Heart right ventricle (tissue), 16 donors: ENCODE data around the gene LYRM2. TPM values are rescaled to one million over a fixed set of nuclear protein-coding genes. Genes with fewer than 3 reads are reported as not detected.

ENCODE experiments used
- ATAC-seq, 8 donors: fragments of 200-7000 bp; cut with Tn5 transposase; one replicate each; pipeline ENCODE4 v1.9.1; 2020; ENCODE audit warnings: mild to moderate bottlenecking in 8 of 8, moderate library complexity in 8 of 8, moderate number of reproducible peaks in 1 of 8
- DNase-seq, 2 donors: peaks; one replicate each; pipeline ENCODE4 v3.0.0-alpha.2; 2020
- H3K27ac ChIP-seq, 10 donors: fragments of 200-600 bp; sonication (generic) in 2 of 10; one replicate each; pipeline versions ENCODE4 v1.5.0 to v1.8.0; 2020 to 2022; ENCODE audit warnings: mild to moderate bottlenecking in 3 of 10
- H3K27me3 ChIP-seq, 7 donors: fragments of 200-600 bp; one replicate each; pipeline ENCODE4 v1.8.0; 2021 to 2022; ENCODE audit warnings: mild to moderate bottlenecking in 2 of 7
- H3K36me3 ChIP-seq, 9 donors: fragments of 200-600 bp; sonication (generic) in 1 of 9; one replicate each; pipeline versions ENCODE4 v1.5.0 to v1.8.0; 2020 to 2022; ENCODE audit warnings: mild to moderate bottlenecking in 2 of 9
- H3K4me1 ChIP-seq, 9 donors: fragments of 200-600 bp; sonication (generic) in 1 of 9; one replicate each; pipeline versions ENCODE4 v1.5.0 to v1.8.0; 2020 to 2022; ENCODE audit warnings: mild to moderate bottlenecking in 4 of 9
- H3K4me3 ChIP-seq, 10 donors: fragments of 200-600 bp; sonication (generic) in 2 of 10; one replicate each; pipeline versions ENCODE4 v1.5.0 to v1.8.0; 2020 to 2022; ENCODE audit warnings: mild to moderate bottlenecking in 7 of 10, moderate library complexity in 2 of 10
- H3K9me3 ChIP-seq, 11 donors: fragments of 200-600 bp in 10 of 11; sonication (generic) in 2 of 11; one replicate each; pipeline versions ENCODE4 v1.5.0 to v1.8.0; 2013 to 2022; ENCODE audit warnings: mild to moderate bottlenecking in 2 of 11, control low read depth in 1 of 11, moderate library complexity in 1 of 11
- WGBS, 2 donors: extraction: QIAGEN DNeasy Blood & Tissue Kit; methylation state at CpG; one replicate each; pipeline ENCODE4 v1.1.7; 2013; ENCODE audit warnings: inconsistent platforms in 1 of 2; 5-methylcytosine and 5-hydroxymethylcytosine counted together
- intact Hi-C, 10 donors: fragments of 100-400 bp; cut with DNase I; formaldehyde crosslinking; loops; one replicate each; pipeline versions ENCODE4 v1.11.1 to v1.14.2; 2022
- polyA plus RNA-seq, 2 donors: library from polyadenylated mRNA; stranded (reverse); fragments of 200-250 nt; gene quantifications; one replicate each; pipeline ENCODE4 v1.2.3, GENCODE V29; 2013
- total RNA-seq, 10 donors: library from RNA; stranded (reverse); fragmentation: NEBNext Ultra II Directional in 3 of 10; extraction: Animal tissue kit (Norgen Biotek cat#: 25700) in 3 of 10; gene quantifications; one replicate each; pipeline versions ENCODE4 v1.2.1 to v1.2.4, GENCODE V29; 2021 to 2023
- TF ChIP-seq, protein P1 (sequence below), 9 donors: fragments of 200-600 bp; sonication (generic) in 2 of 9; IDR thresholded peaks; one replicate each; pipeline versions ENCODE4 v1.5.0 to v1.8.0; 2021 to 2022; ENCODE audit warnings: antibody characterized with exemption in 9 of 9, mild to moderate bottlenecking in 5 of 9, moderate library complexity in 1 of 9
- donor health status: Arrhythmogenic right ventricular cardiomyopathy.
- donor health status: ischemic (EF 13 %, LVEDD 7.1; RV severe dilation, severe dysfunction).
- donor health status: healthy with polysubstance abuse.
- donor health status: DM: no; HTN: yes; CAD: no.
- donor health status: DM: no; HTN: no; CAD: no.
- donor health status: ischemic (EF 25% LVEDD 6.9; RV normal size, moderate dysfunction).
- donor health status: ischemic (EF 25% LVEDD 5.7; RV mildly dilated, moderate dysfunction).
- donor health status: healthy.
- donor health status: DM: yes; HTN: yes; CAD: no.
- donor health status: Ischemic cardiomyopathy.
- donor health status: ischemic (EF 35%, LVEDD 5.7; RV mildly dilated, moderate dysfunction).
- donor health status: nonischemic (EF 11% LVEDD 7.7; RV severe dilation, severe dysfunction).
- donor health status: DM: yes; HTN: yes; CAD: no.
- donor health status: PGD.
- donor health status: ischemic (EF 29% LVEDD 5.4; RV normal size, mild dysfunction).
- donor health status: nonischemic (EF 23%, LVEDD 6.1; RV moderate dilation, normal function).

LYRM2 gene
- total and polyA plus RNA-seq, 12 donors, result 10.9 to 58.2 (median 46.8) TPM

DNA sequence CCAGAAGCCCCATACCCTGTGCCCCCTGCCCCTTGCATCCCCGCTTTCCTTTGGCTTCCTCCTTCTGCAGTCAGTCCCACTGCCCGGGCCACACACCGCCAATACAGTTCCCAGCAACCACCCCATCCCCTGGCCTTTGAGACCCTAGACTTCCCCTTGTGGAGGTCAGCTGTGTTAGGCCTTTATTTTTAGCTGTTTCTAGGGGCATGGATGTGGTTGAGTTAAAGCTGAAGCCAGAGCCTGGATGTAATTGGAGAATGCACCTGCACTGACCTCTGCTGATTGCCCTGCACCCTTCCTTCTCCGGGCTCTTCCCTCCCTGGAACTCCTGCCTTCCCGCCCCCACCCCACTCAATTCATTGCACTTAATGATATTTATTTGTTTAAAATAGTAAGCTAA, 33.9 kb downstream of the LYRM2 start:
- Histone ChIP-seq H3K9me3 (no peaks in the 10 kb centered on the region), H3K4me3 (no peak overlapping the region), H3K27me3 (no peaks in the 10 kb centered on the region), H3K27ac (no peak overlapping the region), H3K4me1 (peaks cover 0 to 3% (median 0%) of the 10 kb centered on the region in 9 donors), H3K36me3 (peaks cover 0 to 31% (median 0%) of the 10 kb centered on the region in 9 donors)
- ATAC-seq (no peak), DNase-seq (no peak)
- intact Hi-C loops, result loop anchor here in 1 of 10 donors (1.0 kb wide), 1 partner anchor 9 kb away; no protein-coding TSS in a partner anchor
- TF ChIP-seq, protein P1, sequence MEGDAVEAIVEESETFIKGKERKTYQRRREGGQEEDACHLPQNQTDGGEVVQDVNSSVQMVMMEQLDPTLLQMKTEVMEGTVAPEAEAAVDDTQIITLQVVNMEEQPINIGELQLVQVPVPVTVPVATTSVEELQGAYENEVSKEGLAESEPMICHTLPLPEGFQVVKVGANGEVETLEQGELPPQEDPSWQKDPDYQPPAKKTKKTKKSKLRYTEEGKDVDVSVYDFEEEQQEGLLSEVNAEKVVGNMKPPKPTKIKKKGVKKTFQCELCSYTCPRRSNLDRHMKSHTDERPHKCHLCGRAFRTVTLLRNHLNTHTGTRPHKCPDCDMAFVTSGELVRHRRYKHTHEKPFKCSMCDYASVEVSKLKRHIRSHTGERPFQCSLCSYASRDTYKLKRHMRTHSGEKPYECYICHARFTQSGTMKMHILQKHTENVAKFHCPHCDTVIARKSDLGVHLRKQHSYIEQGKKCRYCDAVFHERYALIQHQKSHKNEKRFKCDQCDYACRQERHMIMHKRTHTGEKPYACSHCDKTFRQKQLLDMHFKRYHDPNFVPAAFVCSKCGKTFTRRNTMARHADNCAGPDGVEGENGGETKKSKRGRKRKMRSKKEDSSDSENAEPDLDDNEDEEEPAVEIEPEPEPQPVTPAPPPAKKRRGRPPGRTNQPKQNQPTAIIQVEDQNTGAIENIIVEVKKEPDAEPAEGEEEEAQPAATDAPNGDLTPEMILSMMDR (IDR thresholded peaks at IDR 0.05), result no peak
- 82 to 87% methylated on average over 5 of the region's 5 CpGs for WGBS, 2 donors

DNA sequence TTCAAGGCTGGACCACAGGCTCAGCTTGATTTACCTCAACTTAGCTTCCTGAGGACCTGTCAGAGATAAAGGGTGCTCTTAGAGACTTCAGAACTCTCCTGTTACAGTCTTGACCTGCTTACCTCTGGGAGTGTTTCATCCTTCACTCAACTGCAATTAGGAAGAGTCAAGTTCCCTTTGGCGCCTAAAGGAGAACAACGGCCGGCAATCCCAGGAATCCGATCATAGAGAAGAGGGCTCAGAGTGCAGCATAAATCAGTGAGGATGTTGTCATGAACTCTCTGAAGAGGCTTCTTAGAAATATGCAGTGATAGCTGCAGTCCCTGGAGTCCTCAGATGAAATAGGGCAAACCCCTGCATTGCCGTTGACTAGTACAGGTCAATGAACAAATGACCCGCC, 36.4 kb downstream of the LYRM2 start:
- DNase-seq (no peak), ATAC-seq (no peak)
- no peak overlapping the region for H3K27ac ChIP-seq
- peaks cover 0 to 23% (median 0%) of the 10 kb centered on the region in 9 donors for H3K36me3 ChIP-seq
- WGBS, 2 donors, result 94 to 96% methylated on average over 6 of the region's 6 CpGs
- H3K4me1 ChIP-seq, result peaks cover 0 to 12% (median 0%) of the 10 kb centered on the region in 9 donors
- no peaks in the 10 kb centered on the region for H3K27me3 ChIP-seq
- no peaks in the 10 kb centered on the region for H3K9me3 ChIP-seq
- TF ChIP-seq, protein P1 (IDR thresholded peaks at IDR 0.05), result no peak
- intact Hi-C loops, result no loop called here
- no peak overlapping the region for H3K4me3 ChIP-seq

DNA sequence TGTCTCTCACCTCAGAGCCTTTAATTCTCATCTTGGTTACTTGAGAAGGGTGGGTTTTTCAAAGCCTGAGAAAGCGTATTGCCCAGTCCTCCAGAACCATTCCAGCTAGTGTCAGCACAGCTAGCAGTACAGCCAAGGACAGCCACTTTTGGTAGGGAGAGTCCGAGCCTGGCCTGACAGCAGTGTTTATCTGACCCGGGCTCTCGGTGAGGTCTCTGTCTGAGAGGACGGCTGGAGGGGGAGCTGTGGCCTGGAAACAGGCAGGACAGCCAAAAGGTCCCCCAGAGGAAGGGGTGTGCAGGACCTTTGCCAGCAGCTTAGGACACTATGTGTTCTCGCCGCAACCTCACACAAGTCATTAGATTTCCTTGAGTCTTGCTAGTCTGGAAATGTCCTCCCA, 38.8 kb downstream of the LYRM2 start:
- intact Hi-C loops, result loop anchor here in 2 of 10 donors (5.0 to 10.0 kb wide), 2 partner anchors 65 to 167 kb away; partner anchors contain the start of gene ANKRD6 (in 1 of the 2)
- peaks cover 0 to 10% (median 0%) of the 10 kb centered on the region in 9 donors for H3K36me3 ChIP-seq
- H3K27ac ChIP-seq, result peak overlapping the region in 2 of 10 donors; percentile 9 to 34
- peaks cover 0 to 23% (median 3%) of the 10 kb centered on the region in 9 donors for H3K4me1 ChIP-seq
- TF ChIP-seq, protein P1 (IDR thresholded peaks at IDR 0.05), result no peak
- H3K27me3 ChIP-seq, result no peaks in the 10 kb centered on the region
- H3K4me3 ChIP-seq, result no peak overlapping the region
- ATAC-seq, result peak; percentile 38 to 85 (median 66)
- 49 to 63% methylated on average over 7 of the region's 7 CpGs for WGBS, 2 donors
- no peak for DNase-seq
- no peaks in the 10 kb centered on the region for H3K9me3 ChIP-seq

DNA sequence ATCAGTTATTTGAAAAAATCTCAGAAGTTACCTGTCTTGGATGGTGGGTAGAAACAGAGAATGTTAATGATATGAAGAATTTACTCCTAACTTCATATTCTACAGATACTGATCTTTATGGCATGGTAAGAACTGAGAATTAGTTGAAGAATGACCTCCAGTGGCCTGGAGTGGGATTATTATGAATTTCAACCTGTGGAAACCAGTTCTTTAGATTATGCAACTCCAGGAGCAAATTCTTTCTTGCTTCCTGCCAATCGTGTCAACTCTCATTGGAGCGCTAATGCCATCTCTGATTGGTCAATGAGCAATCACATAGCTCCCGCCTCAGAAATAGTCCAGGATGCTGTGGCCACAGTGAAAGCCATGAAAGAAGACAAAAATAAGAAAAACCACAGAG, 40.6 kb downstream of the LYRM2 start:
- ATAC-seq, result peak in 2 of 8 donors; percentile 22 to 48

More for the DNA sequence above, 40.6 kb downstream of the LYRM2 start:
- H3K36me3 ChIP-seq, result peaks cover 0 to 3% (median 0%) of the 10 kb centered on the region in 9 donors
- H3K4me1 ChIP-seq, result peaks cover 0 to 23% (median 3%) of the 10 kb centered on the region in 9 donors
- TF ChIP-seq, protein P1 (IDR thresholded peaks at IDR 0.05), result peak in 5 of 9 donors; percentile 11 to 47 (median 37)
- H3K27me3 ChIP-seq, result no peaks in the 10 kb centered on the region
- no peak for DNase-seq
- no peak overlapping the region for H3K4me3 ChIP-seq
- no peaks in the 10 kb centered on the region for H3K9me3 ChIP-seq
- WGBS, 2 donors, result 50 to 55% methylated on average over 3 of the region's 3 CpGs
- intact Hi-C loops, result loop anchor here in 2 of 10 donors (5.0 to 10.0 kb wide), 2 partner anchors 63 to 166 kb away; partner anchors contain the start of gene ANKRD6 (in 1 of the 2)
- H3K27ac ChIP-seq, result no peak overlapping the region
